MM.1S (cell line): ENCODE results near the gene KCNIP3.

Experiments used
- DNase-seq: peaks from one replicate; pipeline ENCODE4 v3.0.0-alpha.2; 2015
- H2AFZ ChIP-seq: fragments of 300-600 bp; sonication (generic); 2 replicates; pipeline ENCODE4 v1.6.0; 2016; ENCODE audit warnings: antibody characterized with exemption, low read length
- H3F3A ChIP-seq: fragments of 300-600 bp; sonication (generic); 2 replicates; pipeline ENCODE4 v1.6.1; 2016; ENCODE audit warnings: mild to moderate bottlenecking, antibody characterized with exemption, low read length, moderate library complexity, mixed read lengths; ENCODE audit not compliant: insufficient read depth
- H3K27ac ChIP-seq: fragments of 300-600 bp; sonication (generic); 2 replicates; pipeline ENCODE4 v1.5.1; 2016; ENCODE audit warnings: mild to moderate bottlenecking, low read length
- H3K27me3 ChIP-seq: fragments of 300-600 bp; sonication (generic); replicated peaks from 2 replicates; pipeline ENCODE4 v1.6.0; 2016; ENCODE audit warnings: low read length; ENCODE audit not compliant: insufficient read depth
- H3K36me3 ChIP-seq: fragments of 300-600 bp; sonication (generic); replicated peaks from 2 replicates; pipeline ENCODE4 v1.6.1; 2016; ENCODE audit warnings: mild to moderate bottlenecking, low read length, mixed read lengths; ENCODE audit not compliant: insufficient read depth
- H3K4me1 ChIP-seq: fragments of 300-600 bp; sonication (generic); 2 replicates; pipeline ENCODE4 v1.6.1; 2016; ENCODE audit warnings: low read length, mixed read lengths
- H3K4me2 ChIP-seq: fragments of 300-600 bp; sonication (generic); 2 replicates; pipeline ENCODE4 v1.6.0; 2016; ENCODE audit warnings: low read depth, low read length
- H3K4me3 ChIP-seq: fragments of 300-600 bp; sonication (generic); 2 replicates; pipeline ENCODE4 v1.5.1; 2016; ENCODE audit warnings: low read length, mixed read lengths
- H3K79me2 ChIP-seq: fragments of 300-600 bp; sonication (generic); 2 replicates; pipeline ENCODE4 v1.6.1; 2016; ENCODE audit warnings: mixed run types, low read length, mixed read lengths
- H3K9ac ChIP-seq: fragments of 300-600 bp; sonication (generic); 2 replicates; pipeline ENCODE4 v1.6.1; 2016; ENCODE audit warnings: low read length, mixed read lengths
- H3K9me2 ChIP-seq: fragments of 300-600 bp; sonication (generic); replicated peaks from 2 replicates; pipeline ENCODE4 v1.6.1; 2016; ENCODE audit warnings: mild to moderate bottlenecking, low read length, mixed read lengths; ENCODE audit not compliant: insufficient read depth
- H3K9me3 ChIP-seq: fragments of 300-600 bp; sonication (generic); replicated peaks from 2 replicates; pipeline ENCODE4 v1.6.1; 2016; ENCODE audit warnings: mild to moderate bottlenecking, low read length, mixed read lengths; ENCODE audit not compliant: insufficient read depth
- H4K20me1 ChIP-seq: fragments of 300-600 bp; sonication (generic); 2 replicates; pipeline ENCODE4 v1.6.1; 2016; ENCODE audit warnings: mild to moderate bottlenecking, low read length, moderate library complexity, mixed read lengths; ENCODE audit not compliant: insufficient read depth
- EZH2 ChIP-seq: fragments of 300-600 bp; sonication (generic); optimal IDR thresholded peaks from 2 replicates; pipeline ENCODE3; 2017; ENCODE audit warnings: low read depth, mild to moderate bottlenecking, antibody characterized with exemption, low read length, mixed read lengths
- EZH2phosphoT487 ChIP-seq: fragments of 300-600 bp; sonication (generic); IDR thresholded peaks from 2 replicates; pipeline ENCODE4 v1.6.1; 2018; ENCODE audit warnings: antibody characterized with exemption, low read length
- TF ChIP-seq, protein P1 (sequence below): fragments of 300-600 bp; sonication (generic); IDR thresholded peaks from 2 replicates; pipeline ENCODE4 v1.5.1; 2016; ENCODE audit warnings: antibody characterized with exemption, low read length, mixed read lengths

Gene KCNIP3

DNA sequence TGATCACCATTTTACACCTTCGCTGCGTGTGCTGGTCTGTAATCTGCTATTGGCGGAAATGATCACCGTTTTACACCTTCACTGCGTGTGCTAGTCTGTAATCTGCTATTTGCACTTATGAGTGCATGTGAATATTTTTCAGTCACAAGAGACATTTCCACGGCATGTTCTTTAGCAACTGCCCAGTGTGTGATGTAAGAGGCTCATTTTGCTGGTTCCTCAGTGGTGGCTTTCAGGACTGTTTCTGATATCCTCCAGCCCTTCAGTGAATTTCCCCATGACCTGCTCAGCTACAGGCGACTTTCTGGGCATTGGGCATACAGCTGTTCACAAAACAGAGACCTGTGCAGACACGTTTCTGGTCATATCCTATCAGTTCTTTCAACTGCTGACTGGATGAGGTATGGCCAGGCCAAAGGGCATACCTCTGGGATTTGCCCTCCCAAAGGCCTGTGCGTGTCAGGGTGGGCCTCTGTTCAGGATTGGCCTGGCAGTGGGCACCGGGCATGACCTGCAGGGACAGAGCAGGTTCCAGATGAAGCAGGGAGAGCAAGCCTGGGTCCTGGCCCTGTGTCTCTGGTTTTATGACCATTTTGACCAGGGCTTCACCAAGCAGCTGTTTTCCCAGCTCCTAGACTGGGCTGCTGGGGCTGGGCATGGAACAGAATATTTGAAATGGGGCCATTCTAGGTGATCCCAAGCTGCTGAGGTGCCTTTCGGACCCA is 23.4 kb upstream of the KCNIP3 start:
- H2AFZ ChIP-seq = no peak overlapping the region
- no peaks in the 10 kb centered on the region for H3K9me3 ChIP-seq
- no peak overlapping the region for H3K4me2 ChIP-seq

DNA sequence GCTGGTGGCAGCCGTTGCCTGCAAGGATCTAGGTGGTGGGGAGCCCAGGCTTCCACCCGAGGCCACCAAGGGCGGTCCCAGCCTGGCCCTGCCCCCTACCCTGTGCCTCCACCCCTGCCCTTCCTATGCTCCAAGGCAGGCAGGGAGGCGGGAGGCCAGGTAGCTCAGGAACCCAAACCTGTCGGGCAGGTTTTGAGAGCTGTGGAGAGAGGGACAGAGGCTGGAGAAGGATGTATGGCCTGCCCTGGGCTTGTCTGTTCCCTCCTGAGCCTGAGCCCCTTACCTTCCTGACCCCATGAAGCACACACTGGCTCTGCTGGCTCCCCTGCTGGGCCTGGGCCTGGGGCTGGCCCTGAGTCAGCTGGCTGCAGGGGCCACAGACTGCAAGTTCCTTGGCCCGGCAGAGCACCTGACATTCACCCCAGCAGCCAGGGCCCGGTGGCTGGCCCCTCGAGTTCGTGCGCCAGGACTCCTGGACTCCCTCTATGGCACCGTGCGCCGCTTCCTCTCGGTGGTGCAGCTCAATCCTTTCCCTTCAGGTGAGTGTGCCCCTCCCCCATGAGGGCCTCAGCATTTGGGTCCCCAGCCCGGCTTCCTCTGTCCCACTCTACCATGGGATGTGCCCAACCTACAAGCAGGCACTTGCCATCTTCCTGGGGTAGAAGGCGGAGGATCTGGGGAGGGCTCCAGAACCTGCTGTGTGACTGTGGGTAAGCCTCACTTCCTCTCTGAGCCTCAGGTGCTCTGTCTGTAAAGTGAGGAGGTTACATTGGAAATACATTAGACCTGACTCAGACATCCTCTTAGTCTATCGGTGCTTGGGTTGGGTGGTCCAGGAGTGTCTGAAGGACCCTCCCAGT is 22.6 kb upstream of the KCNIP3 start, which contains the start of gene PROM2:
PROM2 (plus strand) TSS at position 159 of the 860 bp plus-strand sequence; CDS start at position 296, 137 bp downstream.
- H3K27me3 ChIP-seq = no peaks in the 10 kb centered on the region
- H3K9me2 ChIP-seq = no peaks in the 10 kb centered on the region
- H3K9ac ChIP-seq = no peak within 1 kb of the TSS
- no peak for DNase-seq
- H3K4me2 ChIP-seq = no peak within 1 kb of the TSS
- TF ChIP-seq EZH2 = no peak
- TF ChIP-seq, protein P1, sequence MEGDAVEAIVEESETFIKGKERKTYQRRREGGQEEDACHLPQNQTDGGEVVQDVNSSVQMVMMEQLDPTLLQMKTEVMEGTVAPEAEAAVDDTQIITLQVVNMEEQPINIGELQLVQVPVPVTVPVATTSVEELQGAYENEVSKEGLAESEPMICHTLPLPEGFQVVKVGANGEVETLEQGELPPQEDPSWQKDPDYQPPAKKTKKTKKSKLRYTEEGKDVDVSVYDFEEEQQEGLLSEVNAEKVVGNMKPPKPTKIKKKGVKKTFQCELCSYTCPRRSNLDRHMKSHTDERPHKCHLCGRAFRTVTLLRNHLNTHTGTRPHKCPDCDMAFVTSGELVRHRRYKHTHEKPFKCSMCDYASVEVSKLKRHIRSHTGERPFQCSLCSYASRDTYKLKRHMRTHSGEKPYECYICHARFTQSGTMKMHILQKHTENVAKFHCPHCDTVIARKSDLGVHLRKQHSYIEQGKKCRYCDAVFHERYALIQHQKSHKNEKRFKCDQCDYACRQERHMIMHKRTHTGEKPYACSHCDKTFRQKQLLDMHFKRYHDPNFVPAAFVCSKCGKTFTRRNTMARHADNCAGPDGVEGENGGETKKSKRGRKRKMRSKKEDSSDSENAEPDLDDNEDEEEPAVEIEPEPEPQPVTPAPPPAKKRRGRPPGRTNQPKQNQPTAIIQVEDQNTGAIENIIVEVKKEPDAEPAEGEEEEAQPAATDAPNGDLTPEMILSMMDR = no peak
- TF ChIP-seq EZH2phosphoT487 = no peak
- H3F3A ChIP-seq = no peaks in the 10 kb centered on the region
- no peak within 1 kb of the TSS for H3K4me3 ChIP-seq
- no peaks in the 10 kb centered on the region for H3K9me3 ChIP-seq
- no peaks in the 10 kb centered on the region for H3K4me1 ChIP-seq
- H3K79me2 ChIP-seq = no peaks in the 10 kb centered on the region
- H3K36me3 ChIP-seq = no peaks in the 10 kb centered on the region
- no peak within 1 kb of the TSS for H3K27ac ChIP-seq
- no peaks in the 10 kb centered on the region for H4K20me1 ChIP-seq
- H2AFZ ChIP-seq = no peak within 1 kb of the TSS

More for the DNA sequence above, 23.4 kb upstream of the KCNIP3 start:
- DNase-seq = no peak
- H3K9ac ChIP-seq = no peak overlapping the region
- no peaks in the 10 kb centered on the region for H3F3A ChIP-seq
- no peak overlapping the region for H3K27ac ChIP-seq
- no peaks in the 10 kb centered on the region for H3K27me3 ChIP-seq
- H3K36me3 ChIP-seq = no peaks in the 10 kb centered on the region
- no peak overlapping the region for H3K4me3 ChIP-seq
- H3K9me2 ChIP-seq = no peaks in the 10 kb centered on the region
- H4K20me1 ChIP-seq = no peaks in the 10 kb centered on the region
- H3K4me1 ChIP-seq = no peaks in the 10 kb centered on the region
- no peaks in the 10 kb centered on the region for H3K79me2 ChIP-seq
- TF ChIP-seq, protein P1 = no peak
- TF ChIP-seq EZH2 (no peak), EZH2phosphoT487 (no peak)

GRCh38 chr2:95275151-95275515 is 22.0 kb upstream of the KCNIP3 start:
- Histone ChIP-seq H3K9me3 (no peaks in the 10 kb centered on the region), H3K9me2 (no peaks in the 10 kb centered on the region), H3K27me3 (no peaks in the 10 kb centered on the region), H4K20me1 (no peaks in the 10 kb centered on the region), H2AFZ (no peak overlapping the region), H3K4me3 (no peak overlapping the region), H3K4me2 (no peak overlapping the region), H3K9ac (no peak overlapping the region), H3K79me2 (no peaks in the 10 kb centered on the region), H3F3A (no peaks in the 10 kb centered on the region), H3K36me3 (no peaks in the 10 kb centered on the region), H3K27ac (no peak overlapping the region), H3K4me1 (no peaks in the 10 kb centered on the region)
- DNase-seq = no peak
- TF ChIP-seq EZH2 = no peak
- TF ChIP-seq, protein P1 = no peak
- no peak for TF ChIP-seq EZH2phosphoT487
